K562 (cell line): ENCODE data around the gene SHISA6. TPM values are rescaled to one million over a fixed set of nuclear protein-coding genes. Genes with fewer than 3 reads are reported as not detected.

Experiments used
- BRCA1 ChIP-seq, 2 experiments: fragments of 450-650 bp in 1 of 2; sonication (generic) in 1 of 2; formaldehyde crosslinking in 1 of 2; IDR thresholded peaks; 2 replicates each; pipeline versions ENCODE4 v1.5.0 to v1.6.1; 2017 to 2020; ENCODE audit warnings: mild to moderate bottlenecking in 1 of 2, missing genetic modification reagents in 1 of 2
- CBFB ChIP-seq: sonication (generic); formaldehyde crosslinking; IDR thresholded peaks from 2 replicates; pipeline ENCODE4 v1.4.0; 2020; ENCODE audit warnings: mild to moderate bottlenecking, missing genetic modification reagents
- HINFP ChIP-seq: fragments of 450-650 bp; conservative IDR thresholded peaks from 2 replicates; pipeline ENCODE4 v1.6.1; 2016; ENCODE audit warnings: missing genetic modification characterization, low read depth, mild to moderate bottlenecking, control low read depth, missing compliant biosample characterization
- SREBF2 ChIP-seq: sonication (generic); formaldehyde crosslinking; IDR thresholded peaks from 2 replicates; pipeline ENCODE4 v1.4.0; 2020; ENCODE audit warnings: mild to moderate bottlenecking, missing genetic modification reagents
- ZMIZ1 ChIP-seq, 2 experiments: fragments of 150-350 bp in 1 of 2; IDR thresholded peaks; 2 replicates each; pipeline ENCODE4 v1.6.1; 2012 to 2016; ENCODE audit warnings: low read depth in 2 of 2, low read length in 2 of 2, mild to moderate bottlenecking in 1 of 2, moderate library complexity in 1 of 2
- ZNF280A ChIP-seq: fragments of 450-650 bp; IDR thresholded peaks from 2 replicates; pipeline ENCODE4 v1.6.1; 2018; ENCODE audit warnings: mild to moderate bottlenecking, low read depth; ENCODE audit not compliant: partially characterized antibody
- ZNF609 ChIP-seq: sonication (generic); formaldehyde crosslinking; IDR thresholded peaks from 2 replicates; pipeline ENCODE4 v1.8.1; 2023; ENCODE audit warnings: missing genetic modification reagents, mild to moderate bottlenecking, borderline replicate concordance
- polyA plus RNA-seq, 8 experiments: library from polyadenylated mRNA; depleted of rRNA in 4 of 8; stranded (reverse) in 5 of 8; unstranded in 3 of 8; fragments of >200 nt; fragmentation: Nextera tagmentation in 2 of 8; fragmentation: Illumina TruSeq in 1 of 8; extraction: Ambion mirVana in 2 of 8; extraction: Trizol in 1 of 8; gene quantifications; 2 replicates each; pipeline versions ENCODE4 v1.2.1 to v1.2.3, GENCODE V29; 2011 to 2014; ENCODE audit warnings: inconsistent platforms in 1 of 8, missing spikeins in 1 of 8
- total RNA-seq, 7 experiments: library from RNA; depleted of rRNA in 6 of 7; stranded (reverse); fragments of >200 nt in 6 of 7; fragmentation: Illumina TruSeq in 2 of 7; extraction: Trizol in 2 of 7; gene quantifications; 2 replicates each; pipeline versions ENCODE4 v1.2.1 to v1.2.3, GENCODE V29; 2011 to 2021; ENCODE audit warnings: low replicate concordance in 1 of 7

The SHISA6 gene
- total and polyA plus RNA-seq, 9 of the 15 experiments (the other 6 are each of a cell fraction or from before 2014, with no cell fraction given) = not detected

- TF ChIP-seq ZMIZ1 (IDR thresholded peaks at IDR 0.05; ENCODE audit: low read depth in 2 of 2, low read length in 2 of 2) (no peak), CBFB (no peak), ZNF609 (CRISPR knock-in tag) (no peak), HINFP (tag) (no peak), SREBF2 (CRISPR knock-in tag) (no peak), ZNF280A (no peak), BRCA1 (IDR thresholded peaks at IDR 0.05) (no peak), BRCA1 (CRISPR knock-in tag; IDR thresholded peaks at IDR 0.05) (no peak)
These were observed 2.3 kb upstream of the SHISA6 start (continued) for GRCh38 chr17:11238705-11239104.
